A673 (cell line): Measurements from ENCODE around the gene ALOX15.

ENCODE experiments used
- EZH2 ChIP-seq: fragments of 200-600 bp; sonication (generic); IDR thresholded peaks from 2 replicates; pipeline ENCODE4 v1.6.1; 2017; ENCODE audit warnings: borderline replicate concordance, low read depth, mild to moderate bottlenecking, mixed read lengths, antibody characterized with exemption, low read length; ENCODE audit not compliant: poor library complexity, severe bottlenecking
- TF ChIP-seq, protein P1 (sequence below): fragments of 300-800, 200-600 bp; sonication (generic); conservative IDR thresholded peaks from 2 replicates; pipeline ENCODE4 v1.5.1; 2017; ENCODE audit warnings: low read depth, mild to moderate bottlenecking, antibody characterized with exemption, low read length, moderate library complexity, mixed read lengths

DNA sequence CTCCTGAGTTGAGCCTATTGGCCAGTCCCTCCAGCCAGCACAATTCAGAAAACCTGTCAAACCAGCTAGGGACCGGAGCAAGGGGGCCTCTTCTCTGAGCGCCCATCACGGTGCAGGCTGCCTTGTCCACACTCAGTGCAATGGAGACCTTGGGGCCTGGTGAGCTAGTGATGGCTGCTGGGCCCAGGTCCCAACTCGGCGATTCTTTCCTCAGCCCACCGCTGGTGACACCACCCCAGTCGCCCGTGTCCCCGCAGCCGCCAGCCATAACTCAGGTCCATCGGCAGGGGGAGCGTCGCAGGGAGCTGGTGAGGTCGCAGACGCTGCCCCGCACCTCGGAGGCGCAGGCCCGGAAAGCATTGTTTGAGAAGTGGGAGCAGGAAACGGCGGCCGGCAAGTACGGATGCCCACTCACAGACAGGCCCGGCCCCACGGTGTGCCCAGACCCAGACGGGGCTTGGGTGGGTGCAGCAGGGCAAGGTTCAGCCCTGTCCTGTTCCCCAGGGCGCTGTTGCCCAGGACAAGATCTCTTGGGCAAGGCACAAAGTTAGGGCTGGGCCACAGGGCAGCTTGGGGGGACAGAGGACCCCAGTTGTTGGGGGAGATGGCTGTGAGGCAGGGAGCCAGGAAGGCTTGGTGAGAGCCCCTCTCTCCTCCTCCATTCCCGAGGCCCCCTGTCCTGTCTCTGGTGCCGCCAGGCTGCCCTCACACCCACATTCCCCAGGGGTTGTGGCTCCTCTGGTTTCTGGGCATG, 46.4 kb downstream of the ALOX15 start:
- no peak for TF ChIP-seq EZH2
- TF ChIP-seq, protein P1, sequence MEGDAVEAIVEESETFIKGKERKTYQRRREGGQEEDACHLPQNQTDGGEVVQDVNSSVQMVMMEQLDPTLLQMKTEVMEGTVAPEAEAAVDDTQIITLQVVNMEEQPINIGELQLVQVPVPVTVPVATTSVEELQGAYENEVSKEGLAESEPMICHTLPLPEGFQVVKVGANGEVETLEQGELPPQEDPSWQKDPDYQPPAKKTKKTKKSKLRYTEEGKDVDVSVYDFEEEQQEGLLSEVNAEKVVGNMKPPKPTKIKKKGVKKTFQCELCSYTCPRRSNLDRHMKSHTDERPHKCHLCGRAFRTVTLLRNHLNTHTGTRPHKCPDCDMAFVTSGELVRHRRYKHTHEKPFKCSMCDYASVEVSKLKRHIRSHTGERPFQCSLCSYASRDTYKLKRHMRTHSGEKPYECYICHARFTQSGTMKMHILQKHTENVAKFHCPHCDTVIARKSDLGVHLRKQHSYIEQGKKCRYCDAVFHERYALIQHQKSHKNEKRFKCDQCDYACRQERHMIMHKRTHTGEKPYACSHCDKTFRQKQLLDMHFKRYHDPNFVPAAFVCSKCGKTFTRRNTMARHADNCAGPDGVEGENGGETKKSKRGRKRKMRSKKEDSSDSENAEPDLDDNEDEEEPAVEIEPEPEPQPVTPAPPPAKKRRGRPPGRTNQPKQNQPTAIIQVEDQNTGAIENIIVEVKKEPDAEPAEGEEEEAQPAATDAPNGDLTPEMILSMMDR = no peak
